Activated CD4-positive, alpha-beta T cell treated with anti-CD3 and anti-CD28 coated beads, Interleukin-2, amount 50 U/mL, for 48 hours (primary cell): Measurements from ENCODE around the gene ZFAND3.
"Not testable (repeated sequence)": the region's sequence is repeated elsewhere in the genome, so short reads cannot be mapped to it uniquely, and the experiment has no call there.

ENCODE experiments used
- DNase-seq, 2 experiments: peaks; one replicate each; pipeline ENCODE4 v3.0.0-alpha.2; 2020

ZFAND3 gene

DNA sequence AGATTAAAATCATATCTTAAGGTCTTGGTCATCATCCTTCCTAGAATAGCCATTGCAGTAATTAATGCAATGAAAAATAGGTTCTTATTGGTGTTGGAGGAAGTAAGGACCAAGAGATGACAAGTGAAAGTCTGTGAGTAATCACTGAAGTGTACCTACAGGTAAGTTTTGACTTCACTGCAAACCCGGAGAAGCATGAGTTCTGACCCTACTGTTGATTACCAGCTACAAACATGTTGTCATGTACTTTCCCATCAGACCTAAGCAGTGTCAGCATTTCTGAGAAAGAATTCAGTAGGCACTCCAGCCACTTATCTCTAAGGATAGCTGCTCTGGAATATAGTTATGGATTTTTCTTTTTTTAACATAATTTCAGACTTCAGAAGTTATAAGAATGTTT lies 280.9 kb downstream of the ZFAND3 start:
- no peak for DNase-seq

DNA sequence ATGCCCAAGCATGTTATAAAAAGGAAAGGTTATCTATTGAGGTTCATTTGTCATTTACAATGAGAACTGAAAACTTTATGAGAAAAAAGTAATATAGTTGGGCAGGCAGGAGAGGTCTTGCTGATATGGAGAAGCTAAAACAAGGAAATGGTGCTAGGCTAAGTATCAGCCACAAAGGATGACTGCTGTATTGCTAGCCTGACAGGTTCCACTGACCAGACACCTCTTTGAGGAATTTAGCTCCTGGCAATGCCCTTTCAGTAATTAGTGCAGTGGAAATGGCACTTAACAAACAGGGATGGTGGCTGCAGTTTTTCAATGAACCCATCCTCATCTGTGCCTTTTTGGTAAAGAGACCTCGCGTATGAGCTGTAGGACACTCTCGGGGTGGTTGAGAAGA lies 284.4 kb downstream of the ZFAND3 start:
- no peak for DNase-seq

DNA sequence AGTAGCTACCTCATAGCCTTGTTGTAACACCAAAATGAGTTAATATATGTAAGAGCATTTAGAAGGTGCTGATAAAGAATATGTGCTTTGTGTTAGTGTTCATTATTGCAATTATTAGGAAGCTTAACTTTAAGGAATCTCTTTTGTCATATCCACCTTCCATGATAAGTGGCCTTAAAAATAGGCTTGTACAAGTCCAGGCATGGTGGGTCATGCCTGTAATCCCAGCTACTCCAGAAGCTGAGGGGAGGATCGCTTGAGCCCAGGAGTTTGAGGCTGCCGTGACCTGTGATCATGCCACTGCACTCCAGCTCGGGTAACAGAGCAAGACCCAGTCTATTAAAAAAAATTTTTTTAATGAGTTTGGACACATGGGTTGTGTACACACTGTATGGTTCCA lies 285.5 kb downstream of the ZFAND3 start:
- no peak for DNase-seq

DNA sequence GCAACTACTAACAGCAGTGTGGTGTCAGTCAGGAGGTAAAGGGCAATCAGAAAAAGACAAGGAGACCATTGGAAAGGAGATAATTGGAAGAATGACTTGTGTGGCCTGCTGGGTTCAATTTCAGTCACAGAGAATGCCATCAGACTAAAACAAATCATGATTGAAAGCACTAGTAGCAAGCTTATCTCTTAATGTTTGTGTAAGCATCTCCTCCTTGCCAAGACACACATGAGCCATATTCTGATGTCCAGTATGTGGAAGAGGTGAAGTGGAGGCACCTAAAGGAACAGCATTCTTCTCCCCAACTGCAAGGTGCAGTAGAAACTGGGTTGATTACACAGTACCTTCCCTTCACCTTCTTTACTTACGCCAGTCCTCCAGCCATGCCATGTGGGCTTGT lies 287.5 kb downstream of the ZFAND3 start:
- no peak for DNase-seq

DNA sequence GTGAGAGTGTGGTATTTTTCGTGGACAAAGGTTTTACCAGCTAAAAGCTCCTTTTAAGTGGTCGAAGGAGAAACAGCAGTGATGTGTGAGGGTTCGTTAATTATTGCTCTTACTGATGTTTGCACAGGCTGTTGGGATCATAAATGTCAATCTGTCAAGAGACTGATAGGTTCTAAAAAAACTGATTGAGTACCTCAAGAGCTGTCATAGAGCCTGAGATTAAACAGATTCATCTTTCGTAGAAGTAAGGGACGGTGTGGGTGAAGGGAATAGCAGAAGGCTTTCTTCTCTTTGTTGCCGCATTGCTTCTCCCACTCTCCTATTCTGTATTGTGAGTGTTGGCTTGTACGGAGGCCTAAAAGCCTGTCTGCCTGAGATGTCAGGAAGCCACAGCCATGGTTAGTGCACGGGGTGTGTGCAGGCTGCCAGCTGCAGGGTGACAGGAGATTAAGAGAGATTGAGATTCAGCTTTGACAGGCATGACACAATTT lies 291.0 kb downstream of the ZFAND3 start:
- no peak for DNase-seq

DNA sequence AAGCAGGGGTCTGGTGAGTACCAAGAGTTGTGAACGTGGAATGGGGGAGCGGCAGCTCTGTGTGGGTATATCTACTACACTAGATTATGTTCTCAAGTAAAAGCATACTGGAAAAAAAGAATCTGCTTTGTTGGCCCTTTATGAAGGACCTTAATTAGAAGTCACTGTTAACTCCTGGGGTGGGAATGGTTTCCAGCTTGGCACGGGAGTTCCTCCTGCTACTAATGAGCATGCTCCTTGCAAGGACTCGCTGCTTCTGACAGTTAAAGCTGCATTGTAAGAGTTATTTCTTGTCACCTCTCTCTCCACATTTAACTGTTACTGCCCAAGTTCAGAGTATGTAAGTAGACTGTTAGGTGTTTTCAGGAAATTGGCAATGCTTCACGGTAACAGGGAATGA lies 292.7 kb downstream of the ZFAND3 start:
- no peak for DNase-seq

DNA sequence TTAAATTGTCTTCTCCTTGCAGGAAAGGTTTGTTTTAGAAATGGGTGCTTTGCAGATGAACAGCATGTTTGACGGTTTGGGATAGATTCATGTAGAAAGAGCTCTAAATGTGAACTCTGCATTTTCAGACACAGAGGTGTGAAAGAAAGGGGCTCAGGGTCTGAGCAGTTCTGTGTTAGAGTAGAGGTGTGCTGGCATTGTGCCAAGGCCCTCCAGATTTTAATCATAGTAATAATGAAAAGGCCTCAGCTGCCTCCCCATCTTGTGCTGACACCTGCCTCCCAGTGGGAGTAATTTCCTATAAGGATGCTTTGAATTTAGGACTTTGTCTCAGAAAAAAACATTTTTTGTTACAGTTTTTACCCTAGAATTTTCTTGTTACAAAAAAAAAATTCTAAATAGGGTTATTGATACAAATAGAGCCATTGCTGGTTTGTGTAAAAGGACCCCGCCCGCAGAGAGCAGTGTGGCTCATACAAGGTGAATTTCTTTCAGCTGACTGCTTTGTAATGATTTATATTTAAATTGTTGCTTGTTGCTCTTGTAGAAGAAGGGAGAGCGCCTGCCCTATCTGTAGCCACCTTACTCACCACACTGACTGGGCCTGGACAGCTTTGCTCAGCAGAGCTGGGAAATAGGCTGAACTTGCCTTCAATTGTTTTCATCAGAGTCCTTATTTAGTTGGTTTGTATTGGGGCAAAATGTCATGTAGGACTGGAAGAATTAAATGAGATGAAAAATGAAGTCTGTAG lies 294.5 kb downstream of the ZFAND3 start:
- DNase-seq: no peak

DNA sequence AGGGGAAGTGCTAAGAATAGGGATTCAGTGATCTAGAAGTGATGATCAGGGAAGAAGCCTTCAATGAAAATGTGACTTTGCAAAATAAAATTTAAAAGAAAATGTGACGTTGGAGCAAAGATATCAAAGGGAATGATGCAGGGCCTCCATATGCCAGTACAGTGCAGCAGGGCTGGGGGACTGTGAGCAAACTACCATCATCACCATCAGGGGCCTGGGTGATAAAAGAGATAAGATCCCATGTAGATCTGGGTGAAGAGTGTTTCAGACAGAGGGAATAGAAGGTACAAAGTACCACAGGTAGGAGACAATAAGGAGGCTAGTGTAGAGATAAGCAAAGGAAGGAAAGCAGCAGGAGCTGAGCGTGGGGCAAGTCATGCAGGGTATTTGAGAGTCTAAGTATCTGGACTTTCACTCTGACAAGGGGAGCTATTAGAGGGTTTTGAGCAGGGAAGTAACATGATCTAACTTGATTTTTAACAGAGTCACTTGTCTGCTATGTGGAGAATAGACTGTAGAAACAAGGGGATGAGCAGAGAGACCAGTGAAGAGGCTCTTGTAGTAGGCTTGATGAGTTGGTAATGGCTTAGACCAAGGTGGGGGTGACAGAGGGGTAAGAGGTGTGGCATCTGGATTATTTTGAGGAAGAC lies 295.6 kb downstream of the ZFAND3 start:
- no peak for DNase-seq

DNA sequence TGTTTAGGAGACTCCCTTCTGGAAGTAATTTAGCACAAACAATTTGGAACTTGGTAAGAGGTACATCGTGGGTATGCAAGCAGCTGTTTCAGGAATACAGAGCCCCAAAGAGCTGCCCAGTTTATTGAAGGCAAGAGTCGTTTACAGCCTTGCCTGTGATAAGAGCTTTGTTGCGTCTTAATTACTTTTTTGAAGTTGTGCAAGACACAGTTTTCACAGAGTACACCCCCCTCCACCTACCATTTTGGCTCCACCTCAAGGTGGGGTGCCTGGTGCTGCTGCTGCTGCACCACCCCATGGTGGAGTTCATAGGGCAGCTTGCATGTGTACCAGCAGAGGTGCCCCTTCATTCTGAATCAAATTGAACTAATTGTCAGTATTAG lies 296.1 kb downstream of the ZFAND3 start:
- DNase-seq: no peak

DNA sequence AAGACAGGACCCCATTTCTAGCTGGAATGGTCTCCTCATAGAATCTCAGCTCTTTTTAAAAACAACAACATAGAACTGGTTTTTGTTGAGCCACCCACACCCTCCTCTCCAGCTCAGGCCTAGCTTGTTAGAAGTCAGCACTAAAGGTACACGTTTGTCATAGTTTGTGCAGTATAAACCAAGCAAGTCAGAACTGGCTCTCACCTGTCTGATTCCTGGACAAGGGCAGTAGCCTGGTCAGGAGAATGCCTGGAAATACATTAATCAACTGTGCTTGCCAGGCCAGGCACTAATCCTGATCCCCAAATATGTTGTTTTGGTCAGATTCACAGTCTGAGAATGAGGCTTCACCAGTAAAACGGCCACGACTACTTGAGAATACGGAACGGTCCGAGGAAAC lies 296.7 kb downstream of the ZFAND3 start:
- no peak for DNase-seq

DNA sequence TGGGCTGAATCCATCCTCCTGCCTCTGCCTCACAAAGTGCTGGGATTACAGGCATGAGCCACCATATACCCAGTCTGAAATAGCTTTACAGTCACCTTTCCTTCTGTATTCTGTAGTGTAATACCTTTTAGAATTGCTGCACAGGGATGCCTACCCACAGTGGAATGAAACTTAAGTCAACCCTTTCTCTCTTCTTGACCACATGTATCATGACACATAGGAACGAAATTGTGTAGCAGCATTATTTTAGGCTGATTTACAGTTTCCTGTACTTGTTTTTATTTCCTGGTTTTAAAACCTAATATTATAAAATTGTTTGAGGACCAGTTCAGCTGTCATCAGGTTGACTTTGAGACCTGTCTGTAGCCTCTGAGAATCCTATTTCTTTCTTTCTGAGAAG lies 297.8 kb downstream of the ZFAND3 start:
- no peak for DNase-seq

DNA sequence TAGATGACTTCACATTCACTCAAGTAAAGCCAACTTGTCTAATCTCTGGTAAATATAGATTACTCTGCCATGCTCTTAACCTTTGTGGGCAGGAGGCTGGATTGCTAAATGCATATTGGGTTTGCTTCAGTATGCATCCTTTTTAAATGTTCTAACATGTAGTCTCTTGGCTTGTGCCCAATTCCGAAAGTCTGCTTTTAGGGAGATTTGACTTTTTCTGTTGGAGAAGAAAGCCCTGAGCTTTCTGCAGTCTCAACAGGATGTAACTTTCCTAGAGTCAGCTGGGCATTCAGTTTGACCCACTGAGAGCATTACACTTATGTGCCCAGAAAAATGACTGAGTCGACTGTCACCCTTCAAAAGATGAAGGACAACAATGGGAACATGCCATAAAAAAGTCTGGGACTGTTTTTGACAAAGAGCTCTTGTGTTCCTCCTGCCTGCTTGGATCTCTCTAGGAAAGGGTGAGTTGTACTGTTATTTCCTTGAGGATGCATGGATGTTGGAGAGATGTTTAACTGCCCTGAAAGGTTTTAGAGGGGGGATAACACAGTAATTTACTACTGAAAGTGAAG lies 299.4 kb downstream of the ZFAND3 start:
- DNase-seq: no peak

DNA sequence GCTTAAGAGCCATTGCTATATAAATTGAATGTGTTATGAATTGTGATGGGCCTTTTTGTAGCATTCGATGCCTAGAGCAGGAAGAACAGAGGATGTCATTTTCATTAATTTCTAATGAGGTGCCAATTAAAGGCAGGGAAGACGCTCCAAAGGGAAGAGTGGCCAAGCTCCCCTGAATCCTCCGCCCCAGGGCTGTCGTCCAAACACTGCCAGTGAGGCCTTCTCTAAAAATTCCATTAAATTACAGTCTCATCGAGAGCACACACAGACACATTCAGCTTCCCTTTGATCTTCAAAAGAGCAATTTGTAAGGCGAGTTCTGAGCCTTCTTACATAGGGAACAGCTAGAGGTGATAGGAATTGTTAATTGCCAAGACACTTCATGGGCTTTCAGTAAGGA lies 300.0 kb downstream of the ZFAND3 start:
- DNase-seq: no peak

DNA sequence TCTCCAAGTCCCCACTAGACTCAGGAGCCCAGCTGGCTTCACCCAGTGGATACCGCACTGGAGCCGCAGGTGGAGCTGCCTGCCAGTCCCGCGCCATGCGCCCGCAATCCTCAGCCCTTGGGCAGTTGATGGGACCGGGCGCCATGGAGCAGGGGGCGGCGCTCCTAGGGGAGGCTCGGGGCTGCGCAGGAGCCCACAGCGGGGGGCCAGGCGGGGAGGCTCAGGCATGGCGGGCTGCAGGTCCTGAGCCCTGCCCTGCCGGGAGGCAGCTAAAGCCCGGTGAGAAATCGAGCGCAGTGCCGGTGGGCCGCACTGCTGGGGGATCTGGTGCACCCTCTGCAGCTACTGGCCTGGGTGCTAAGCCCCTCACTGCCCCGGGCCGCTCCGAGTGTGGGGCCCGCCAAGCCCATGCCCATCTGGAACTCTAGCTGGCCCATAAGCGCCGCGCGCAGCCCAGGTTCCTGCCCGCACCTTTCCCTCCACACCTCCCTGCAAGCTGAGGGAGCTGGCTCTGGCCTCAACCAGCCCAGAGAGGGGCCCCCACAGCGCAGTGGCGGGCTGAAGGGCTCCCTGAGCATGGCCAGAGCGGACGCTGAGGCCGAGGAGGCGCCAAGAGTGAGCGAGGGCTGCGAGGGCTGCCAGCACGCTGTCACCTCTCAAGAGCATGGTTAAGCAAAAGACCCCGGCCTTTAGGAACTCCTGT lies 304.8 kb downstream of the ZFAND3 start:
- not testable (repeated sequence) for DNase-seq

DNA sequence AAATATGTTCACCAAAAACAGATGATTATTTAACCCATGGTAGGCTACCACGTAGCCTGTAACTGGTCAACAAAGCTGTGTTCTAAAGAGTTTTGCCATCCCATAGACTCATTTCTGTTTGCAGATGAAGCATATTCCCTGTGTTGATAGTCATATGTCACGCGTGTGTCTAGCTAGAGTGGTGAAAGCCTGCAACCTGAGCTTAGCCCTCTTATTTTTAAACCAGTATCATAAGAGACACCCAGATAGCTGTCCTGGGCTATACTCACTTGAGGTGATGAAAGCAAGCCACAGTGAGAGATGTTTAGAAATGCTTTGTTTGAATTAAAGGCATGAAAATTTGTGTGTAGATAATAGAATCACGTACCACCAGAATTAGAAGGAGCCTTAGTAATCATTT lies 307.8 kb downstream of the ZFAND3 start:
- no peak for DNase-seq

DNA sequence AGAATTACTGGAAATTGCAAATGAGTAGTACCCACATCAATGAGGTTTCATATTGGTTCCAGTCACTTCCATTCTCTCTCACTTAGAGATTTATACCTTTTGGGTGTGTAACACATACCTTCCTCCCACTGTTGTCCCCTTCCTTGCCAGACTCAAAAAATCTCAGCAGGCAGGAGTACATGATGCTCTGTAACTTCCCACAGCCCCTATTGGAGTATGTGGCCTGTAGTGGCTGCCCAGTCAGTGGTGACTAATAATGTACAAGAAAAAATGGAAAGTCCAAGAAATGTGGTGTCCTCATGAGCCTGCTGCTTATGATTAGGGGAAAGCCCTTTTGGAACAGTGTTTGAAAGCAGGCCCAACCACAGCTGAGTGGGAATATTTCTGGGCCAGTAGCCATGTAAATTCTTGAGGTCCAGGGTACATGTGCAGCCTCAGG lies 312.0 kb downstream of the ZFAND3 start:
- DNase-seq: peak; percentile 8 to 30

DNA sequence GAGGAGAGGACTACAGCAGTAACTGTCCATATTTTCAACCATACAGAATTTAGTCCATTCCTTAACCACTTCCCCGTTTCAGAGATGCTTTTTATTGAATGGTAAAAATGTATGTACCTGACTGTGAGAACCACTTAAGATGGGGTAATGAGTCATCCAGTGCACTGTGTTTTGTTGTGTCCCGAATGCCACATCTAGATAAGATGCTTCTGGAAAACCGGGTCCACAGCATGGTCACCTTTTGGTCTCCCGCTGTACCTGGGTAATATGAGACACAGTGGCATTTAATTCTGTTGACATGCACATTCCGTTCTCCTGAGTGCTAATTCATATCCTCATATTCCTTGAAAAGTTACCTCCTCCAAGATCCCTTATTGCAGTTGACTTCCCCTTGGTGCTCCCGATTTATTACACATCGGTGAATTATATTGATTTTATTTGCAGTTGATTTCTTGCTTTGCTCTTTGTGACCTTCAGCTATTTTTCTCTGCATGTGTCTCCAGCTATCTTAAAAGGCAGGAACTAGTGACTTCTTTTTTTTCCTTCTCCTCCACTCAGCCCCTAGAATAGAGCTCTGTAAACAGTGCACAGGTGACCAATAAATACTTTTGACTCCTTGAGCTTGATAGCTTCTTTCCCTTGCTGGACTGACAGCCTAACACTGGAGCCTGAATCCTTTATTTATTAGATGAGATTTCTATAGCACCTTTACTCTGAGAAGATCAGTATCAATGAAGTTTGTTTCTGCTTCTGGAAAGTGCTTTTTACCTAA lies 314.6 kb downstream of the ZFAND3 start:
- no peak for DNase-seq

DNA sequence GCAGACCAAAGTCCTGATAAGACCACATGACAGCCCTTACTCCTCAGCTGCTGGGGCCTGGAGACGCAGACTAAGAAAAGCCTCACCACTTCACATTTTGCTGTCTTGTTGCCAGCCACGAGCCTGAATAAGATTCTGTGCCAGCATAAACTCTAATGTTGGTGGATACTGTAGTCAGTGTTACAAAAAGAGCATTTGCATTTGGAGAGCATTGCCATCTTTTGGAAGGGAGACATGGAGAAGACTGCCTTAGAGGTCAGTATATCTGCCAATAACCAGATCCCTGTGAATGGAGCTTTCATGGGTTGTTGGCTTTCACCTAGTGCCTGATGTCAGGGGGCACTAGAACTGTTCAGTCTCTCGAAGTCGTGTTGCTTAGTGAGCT lies 315.2 kb downstream of the ZFAND3 start:
- no peak for DNase-seq

DNA sequence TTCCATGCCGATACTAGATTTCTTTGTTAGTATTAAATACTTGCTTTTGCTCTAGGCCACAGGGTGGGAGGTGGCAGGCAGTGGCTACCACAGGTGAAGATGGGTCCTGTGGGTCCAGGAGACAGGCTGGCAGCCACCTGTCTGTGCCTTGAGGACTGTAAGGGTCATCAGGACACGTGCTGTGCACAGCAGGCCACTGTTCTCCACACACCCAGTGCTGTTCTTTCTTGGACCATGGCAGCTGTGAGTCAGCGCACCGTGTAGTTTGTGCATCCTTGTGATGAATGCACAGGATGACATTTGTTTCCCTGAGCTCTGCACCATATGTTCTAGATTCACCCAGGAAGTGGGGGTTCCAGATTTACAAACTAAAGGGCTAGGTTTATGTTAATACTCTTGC lies 317.0 kb downstream of the ZFAND3 start:
- no peak for DNase-seq

DNA sequence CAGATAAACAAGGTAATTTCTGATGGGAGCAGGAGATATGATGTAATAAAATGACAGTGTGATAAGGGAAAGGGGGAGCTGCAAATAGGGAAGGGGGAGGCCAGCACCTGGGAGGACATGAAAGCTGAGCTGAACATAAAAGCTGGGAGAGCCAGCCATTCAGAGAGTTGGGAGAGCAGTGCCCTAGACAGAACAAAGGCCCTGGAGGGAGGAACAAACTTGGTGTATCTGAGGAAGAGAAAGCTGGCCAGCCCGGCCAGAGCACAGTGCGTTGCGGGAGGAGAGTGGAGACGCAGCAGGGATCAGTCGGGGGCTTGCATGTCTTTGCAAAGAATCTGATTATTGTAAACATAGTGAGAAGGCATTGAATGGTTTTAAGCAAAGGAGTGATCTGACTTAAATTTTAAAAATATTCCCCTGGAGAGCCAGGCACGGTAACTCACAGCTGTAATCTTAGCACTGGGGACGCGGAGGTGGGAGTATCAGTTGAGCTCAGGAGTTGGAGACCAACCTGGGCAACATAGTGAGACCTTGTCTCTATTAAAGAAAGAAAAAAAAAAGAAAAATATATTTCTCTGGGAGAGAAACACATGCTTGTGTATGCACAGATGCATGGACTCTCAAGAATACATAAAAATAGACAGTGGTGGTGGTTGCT lies 318.2 kb downstream of the ZFAND3 start:
- no peak for DNase-seq

DNA sequence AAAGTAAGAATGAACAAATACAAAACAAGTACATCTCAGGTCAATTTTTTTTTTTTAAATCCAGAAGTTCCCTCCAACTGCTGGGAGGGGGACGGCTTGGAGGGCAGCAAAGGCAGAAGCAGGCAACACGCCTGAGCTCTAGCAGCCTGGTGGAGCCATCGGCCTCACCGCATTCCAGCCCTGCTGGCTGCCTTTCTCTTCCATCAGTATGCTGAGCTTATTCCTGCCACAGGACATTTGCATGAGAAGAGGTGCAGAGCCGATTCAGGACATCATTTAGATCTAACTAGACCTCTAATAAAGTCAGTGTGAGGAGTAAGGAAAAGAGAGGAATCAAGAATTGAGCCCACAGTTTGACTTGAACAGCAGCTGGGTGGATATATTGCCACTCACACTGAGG lies 318.8 kb downstream of the ZFAND3 start:
- no peak for DNase-seq

DNA sequence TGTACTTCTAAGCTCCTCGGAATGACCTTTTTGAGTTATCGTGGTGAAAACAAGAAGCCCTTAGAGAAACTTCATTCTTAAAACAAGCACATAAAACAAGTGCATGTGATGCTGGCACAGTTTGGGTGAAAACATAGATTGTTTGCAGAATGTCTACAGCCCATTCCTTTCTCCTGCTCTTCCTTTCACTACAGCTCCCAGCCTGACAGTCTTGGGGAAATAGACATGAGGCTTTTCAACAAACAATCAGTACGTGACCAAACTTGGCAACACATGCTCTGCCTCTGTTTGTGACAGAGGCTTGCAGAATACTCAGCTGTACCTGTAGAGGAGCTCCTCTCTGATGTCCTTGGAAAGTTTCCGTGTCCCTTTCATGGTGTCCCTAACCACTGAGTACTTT lies 321.6 kb downstream of the ZFAND3 start:
- no peak for DNase-seq
